K562 (cell line): Measurements from ENCODE around the gene GAA. TPM values are rescaled to one million over a fixed set of nuclear protein-coding genes. Genes with fewer than 3 reads are reported as not detected.

Experiments
- ATAC-seq: fragments of 200-7000 bp; cut with Tn5 transposase; 3 replicates; pipeline ENCODE4 v1.9.1; 2020; ENCODE audit warnings: moderate library complexity
- BruUV-seq: library from RNA; stranded (reverse); fragments of 400-500 nt; replicated peaks from 2 replicates; lab custom pipeline; 2021; lab: Mats Ljungman, UMichigan
- CTCF ChIA-PET: fragments of 300-600 bp; formaldehyde crosslinking; extraction: SDS; loops from one replicate; lab custom pipeline; 2021; ENCODE audit warnings: low intra/inter-chr PET ratio; lab: Yijun Ruan, JAX
- POLR2A ChIA-PET: fragments of 300-600, 350-650 bp; sonication (Branson Sonifier 250); formaldehyde crosslinking; extraction: SDS; loops from one replicate; lab custom pipeline; 2021; ENCODE audit warnings: antibody characterized with exemption, inconsistent platforms; lab: Yijun Ruan, JAX
- DNase-seq, 4 experiments: peaks; one replicate each; pipeline versions ENCODE4 v3.0.0 to v3.0.0-alpha.2; 2011 to 2018; ENCODE audit warnings: low spot score in 3 of 4, mixed read lengths in 3 of 4; ENCODE audit errors: extremely low read depth in 1 of 4
- FAIRE-seq: peaks from 2 replicates; lab custom pipeline; 2011; peaks lifted over from hg19 to GRCh38; lab: Jason Lieb, UNC
- H2AFZ ChIP-seq: 2 replicates; pipeline ENCODE4 v1.6.0; 2011; ENCODE audit warnings: low read depth, low read length, control low read depth, inconsistent platforms
- H3K27ac ChIP-seq: fragments of 200-600 bp; 3 replicates; pipeline ENCODE4 v1.8.0; 2011; ENCODE audit warnings: low read depth, mild to moderate bottlenecking, control low read depth, inconsistent platforms, low read length, moderate library complexity, mixed read lengths; ENCODE audit errors: extremely low read depth
- H3K27me3 ChIP-seq, 2 experiments: fragments of 300-600 bp in 1 of 2; 2 replicates in 1 of 2; 3 replicates in 1 of 2; pipeline versions ENCODE4 v1.6.0 to v1.8.0; 2011; ENCODE audit warnings: inconsistent platforms in 2 of 2, low read length in 2 of 2, mild to moderate bottlenecking in 1 of 2, mixed read lengths in 1 of 2, moderate library complexity in 1 of 2; ENCODE audit not compliant: control insufficient read depth in 2 of 2, insufficient read depth in 2 of 2
- H3K36me3 ChIP-seq: fragments of 300-600 bp; 3 replicates; pipeline ENCODE4 v1.8.0; 2011; ENCODE audit warnings: mild to moderate bottlenecking, low read length, inconsistent platforms; ENCODE audit not compliant: control insufficient read depth, insufficient read depth
- H3K4me1 ChIP-seq, 2 experiments: fragments of 200-600 bp in 1 of 2; replicated peaks in 1 of 2; 2 replicates in 1 of 2; 3 replicates in 1 of 2; pipeline versions ENCODE4 v1.5.1 to v1.8.0; 2011; ENCODE audit warnings: inconsistent platforms in 2 of 2, low read length in 2 of 2, mild to moderate bottlenecking in 1 of 2, mixed read lengths in 1 of 2, moderate library complexity in 1 of 2; ENCODE audit not compliant: control insufficient read depth in 2 of 2, insufficient read depth in 2 of 2
- H3K4me2 ChIP-seq: 2 replicates; pipeline ENCODE4 v1.6.1; 2011; ENCODE audit warnings: low read length, control low read depth, inconsistent platforms, mixed read lengths; ENCODE audit not compliant: insufficient read depth
- H3K4me3 ChIP-seq: fragments of 200-600 bp; sonication (generic), shearing (Covaris generic); 2 replicates; pipeline ENCODE4 v1.5.1; 2016; ENCODE audit warnings: control low read depth, inconsistent platforms
- H3K79me2 ChIP-seq: fragments of 200-600 bp; 3 replicates; pipeline ENCODE4 v1.8.0; 2011; ENCODE audit warnings: low read length, inconsistent platforms; ENCODE audit not compliant: control insufficient read depth, insufficient read depth
- H3K9ac ChIP-seq, 2 experiments: 2 replicates each; pipeline versions ENCODE4 v1.6.0 to v1.6.1; 2011; ENCODE audit warnings: low read depth in 2 of 2, low read length in 2 of 2, control low read depth in 1 of 2, inconsistent platforms in 1 of 2, mild to moderate bottlenecking in 1 of 2, mixed read lengths in 1 of 2; ENCODE audit not compliant: insufficient read depth in 1 of 2
- H3K9me1 ChIP-seq: one replicate; pipeline ENCODE4 v1.6.0; 2011; ENCODE audit warnings: inconsistent platforms, mild to moderate bottlenecking, low read length, moderate library complexity; ENCODE audit not compliant: control insufficient read depth, insufficient read depth
- H3K9me3 ChIP-seq: replicated peaks from 2 replicates; pipeline ENCODE4 v1.5.1; 2011; ENCODE audit warnings: low read depth, low read length, inconsistent platforms; ENCODE audit not compliant: control insufficient read depth, insufficient read depth
- H4K20me1 ChIP-seq: replicated peaks from 2 replicates; pipeline ENCODE4 v1.6.1; 2011; ENCODE audit warnings: low read length, inconsistent platforms, mixed read lengths; ENCODE audit not compliant: control insufficient read depth, insufficient read depth
- EP400 ChIP-seq: fragments of 450-650 bp; IDR thresholded peaks from 2 replicates; pipeline ENCODE4 v1.6.1; 2017; ENCODE audit warnings: antibody characterized with exemption, mild to moderate bottlenecking, moderate library complexity
- WGBS: fragments of 100-300 bp; shearing (Covaris generic); methylation state at CpG from one replicate; pipeline ENCODE4 v1.1.6; 2016; ENCODE audit warnings: low coverage, mixed read lengths; ENCODE audit not compliant: insufficient coverage; ENCODE audit errors: missing lambda C conversion rate; 5-methylcytosine and 5-hydroxymethylcytosine counted together
- in situ Hi-C: fragments of 300-500 bp; cut with MboI; formaldehyde crosslinking; loops from 4 replicates; pipeline ENCODE4 v1.15.0; 2018; ENCODE audit warnings: inconsistent platforms, mixed read lengths
- intact Hi-C: fragments of 100-400 bp; cut with micrococcal nuclease; formaldehyde crosslinking; loops from 2 replicates; pipeline ENCODE4 v1.14.2; 2022
- polyA plus RNA-seq, 8 experiments: library from polyadenylated mRNA; depleted of rRNA in 4 of 8; stranded (reverse) in 5 of 8; unstranded in 3 of 8; fragments of >200 nt; fragmentation: Nextera tagmentation in 2 of 8; fragmentation: Illumina TruSeq in 1 of 8; extraction: Ambion mirVana in 2 of 8; extraction: Trizol in 1 of 8; gene quantifications; 2 replicates each; pipeline versions ENCODE4 v1.2.1 to v1.2.3, GENCODE V29; 2011 to 2014; ENCODE audit warnings: inconsistent platforms in 1 of 8, missing spikeins in 1 of 8
- total RNA-seq, 7 experiments: library from RNA; depleted of rRNA in 6 of 7; stranded (reverse); fragments of >200 nt in 6 of 7; fragmentation: Illumina TruSeq in 2 of 7; extraction: Trizol in 2 of 7; gene quantifications; 2 replicates each; pipeline versions ENCODE4 v1.2.1 to v1.2.3, GENCODE V29; 2011 to 2021; ENCODE audit warnings: low replicate concordance in 1 of 7
- TF ChIP-seq, protein P1 (sequence below): sonication (generic); formaldehyde crosslinking; IDR thresholded peaks from 2 replicates; pipeline ENCODE4 v1.8.1; 2023; ENCODE audit warnings: mild to moderate bottlenecking, missing genetic modification reagents
- TF ChIP-seq, protein P2 (sequence below): fragments of 450-650 bp; formaldehyde crosslinking; IDR thresholded peaks from 2 replicates; pipeline ENCODE4 v1.4.0; 2022; ENCODE audit warnings: missing genetic modification characterization
- TF ChIP-seq, protein P3 (sequence below), 2 experiments: fragments of 250-450 bp in 1 of 2; fragments of 450-650 bp in 1 of 2; sonication (Bioruptor Pico) in 1 of 2; IDR thresholded peaks; 2 replicates each; pipeline versions ENCODE4 v1.6.1 to v1.8.0; 2016 to 2021; ENCODE audit warnings: mild to moderate bottlenecking in 2 of 2, moderate library complexity in 2 of 2, missing compliant biosample characterization in 1 of 2, missing genetic modification characterization in 1 of 2

GAA gene
- total and polyA plus RNA-seq, 9 of the 15 experiments (the other 6 are each of a cell fraction or from before 2014, with no cell fraction given): 0.15 to 6.4 (median 1.7) TPM

DNA sequence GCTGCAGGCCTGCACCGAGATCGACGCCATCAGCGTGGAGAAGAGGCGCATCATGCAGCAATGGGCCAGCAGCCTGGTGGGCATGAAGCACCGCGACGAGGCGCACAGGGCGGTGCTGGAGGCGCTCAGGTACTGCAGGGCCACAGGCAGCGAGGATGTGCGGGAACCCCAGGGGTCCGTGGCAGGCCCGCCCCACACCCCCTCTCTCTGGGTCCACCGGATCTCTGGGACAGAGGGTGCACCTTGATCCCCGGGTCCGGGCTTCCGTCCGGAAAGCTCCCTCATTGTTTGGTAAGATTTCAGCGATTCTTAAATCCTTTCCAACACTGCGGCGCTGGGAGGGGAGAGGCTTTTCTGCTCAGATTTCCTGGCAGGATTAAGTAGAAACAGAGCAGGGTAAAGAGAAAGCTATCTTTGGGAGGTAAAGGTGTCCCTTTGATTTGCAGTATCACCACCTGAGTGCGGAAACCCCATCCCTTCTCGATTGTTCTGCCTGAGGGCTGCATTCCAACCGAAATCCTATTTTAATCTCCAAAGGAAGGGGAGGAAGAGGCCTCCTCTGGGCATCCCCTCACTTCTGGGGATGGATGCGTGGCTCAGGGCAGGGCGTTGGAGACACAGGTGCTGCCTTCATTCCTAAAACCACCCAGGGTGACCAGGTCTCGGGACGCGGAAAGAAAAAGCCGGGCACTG, 35.8 kb upstream of the GAA start:
- FAIRE-seq: no peak
- Histone ChIP-seq H3K27me3 (peaks cover 4 to 52% of the 10 kb centered on the region in 2 experiments), H4K20me1 (no peaks in the 10 kb centered on the region), H3K36me3 (no peaks in the 10 kb centered on the region), H2AFZ (no peak overlapping the region), H3K4me2 (no peak overlapping the region), H3K9me1 (no peaks in the 10 kb centered on the region), H3K9ac (no peak overlapping the region), H3K4me3 (no peak overlapping the region), H3K79me2 (no peaks in the 10 kb centered on the region), H3K9me3 (no peaks in the 10 kb centered on the region), H3K4me1 (peaks cover 15 to 20% of the 10 kb centered on the region in 2 experiments), H3K27ac (no peak overlapping the region)
- CTCF ChIA-PET: no interaction called here
- no TSS peak for BruUV-seq
- WGBS: 45% methylated on average over 16 of the region's 32 CpGs
- in situ Hi-C loops (no loop called here), intact Hi-C loops (no loop called here)
- TF ChIP-seq, protein P1, sequence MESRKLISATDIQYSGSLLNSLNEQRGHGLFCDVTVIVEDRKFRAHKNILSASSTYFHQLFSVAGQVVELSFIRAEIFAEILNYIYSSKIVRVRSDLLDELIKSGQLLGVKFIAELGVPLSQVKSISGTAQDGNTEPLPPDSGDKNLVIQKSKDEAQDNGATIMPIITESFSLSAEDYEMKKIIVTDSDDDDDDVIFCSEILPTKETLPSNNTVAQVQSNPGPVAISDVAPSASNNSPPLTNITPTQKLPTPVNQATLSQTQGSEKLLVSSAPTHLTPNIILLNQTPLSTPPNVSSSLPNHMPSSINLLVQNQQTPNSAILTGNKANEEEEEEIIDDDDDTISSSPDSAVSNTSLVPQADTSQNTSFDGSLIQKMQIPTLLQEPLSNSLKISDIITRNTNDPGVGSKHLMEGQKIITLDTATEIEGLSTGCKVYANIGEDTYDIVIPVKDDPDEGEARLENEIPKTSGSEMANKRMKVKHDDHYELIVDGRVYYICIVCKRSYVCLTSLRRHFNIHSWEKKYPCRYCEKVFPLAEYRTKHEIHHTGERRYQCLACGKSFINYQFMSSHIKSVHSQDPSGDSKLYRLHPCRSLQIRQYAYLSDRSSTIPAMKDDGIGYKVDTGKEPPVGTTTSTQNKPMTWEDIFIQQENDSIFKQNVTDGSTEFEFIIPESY (CRISPR knock-in tag): peak; percentile 92
- TF ChIP-seq EP400: no peak
- TF ChIP-seq, protein P2, sequence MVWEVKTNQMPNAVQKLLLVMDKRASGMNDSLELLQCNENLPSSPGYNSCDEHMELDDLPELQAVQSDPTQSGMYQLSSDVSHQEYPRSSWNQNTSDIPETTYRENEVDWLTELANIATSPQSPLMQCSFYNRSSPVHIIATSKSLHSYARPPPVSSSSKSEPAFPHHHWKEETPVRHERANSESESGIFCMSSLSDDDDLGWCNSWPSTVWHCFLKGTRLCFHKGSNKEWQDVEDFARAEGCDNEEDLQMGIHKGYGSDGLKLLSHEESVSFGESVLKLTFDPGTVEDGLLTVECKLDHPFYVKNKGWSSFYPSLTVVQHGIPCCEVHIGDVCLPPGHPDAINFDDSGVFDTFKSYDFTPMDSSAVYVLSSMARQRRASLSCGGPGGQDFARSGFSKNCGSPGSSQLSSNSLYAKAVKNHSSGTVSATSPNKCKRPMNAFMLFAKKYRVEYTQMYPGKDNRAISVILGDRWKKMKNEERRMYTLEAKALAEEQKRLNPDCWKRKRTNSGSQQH: no peak
- TF ChIP-seq, protein P3, sequence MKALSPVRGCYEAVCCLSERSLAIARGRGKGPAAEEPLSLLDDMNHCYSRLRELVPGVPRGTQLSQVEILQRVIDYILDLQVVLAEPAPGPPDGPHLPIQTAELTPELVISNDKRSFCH (CRISPR knock-in tag; IDR thresholded peaks at IDR 0.05): no peak
- TF ChIP-seq, protein P3 (tag; IDR thresholded peaks at IDR 0.05): no peak
- no peak for ATAC-seq
- DNase-seq: no peak
- POLR2A ChIA-PET: no interaction called here
